ENCODE measurements around the gene DONSON.

GRCh38 chr21:33558777-33559421 is 29.6 kb downstream of the DONSON start:
- TF ChIP-seq, protein P1, sequence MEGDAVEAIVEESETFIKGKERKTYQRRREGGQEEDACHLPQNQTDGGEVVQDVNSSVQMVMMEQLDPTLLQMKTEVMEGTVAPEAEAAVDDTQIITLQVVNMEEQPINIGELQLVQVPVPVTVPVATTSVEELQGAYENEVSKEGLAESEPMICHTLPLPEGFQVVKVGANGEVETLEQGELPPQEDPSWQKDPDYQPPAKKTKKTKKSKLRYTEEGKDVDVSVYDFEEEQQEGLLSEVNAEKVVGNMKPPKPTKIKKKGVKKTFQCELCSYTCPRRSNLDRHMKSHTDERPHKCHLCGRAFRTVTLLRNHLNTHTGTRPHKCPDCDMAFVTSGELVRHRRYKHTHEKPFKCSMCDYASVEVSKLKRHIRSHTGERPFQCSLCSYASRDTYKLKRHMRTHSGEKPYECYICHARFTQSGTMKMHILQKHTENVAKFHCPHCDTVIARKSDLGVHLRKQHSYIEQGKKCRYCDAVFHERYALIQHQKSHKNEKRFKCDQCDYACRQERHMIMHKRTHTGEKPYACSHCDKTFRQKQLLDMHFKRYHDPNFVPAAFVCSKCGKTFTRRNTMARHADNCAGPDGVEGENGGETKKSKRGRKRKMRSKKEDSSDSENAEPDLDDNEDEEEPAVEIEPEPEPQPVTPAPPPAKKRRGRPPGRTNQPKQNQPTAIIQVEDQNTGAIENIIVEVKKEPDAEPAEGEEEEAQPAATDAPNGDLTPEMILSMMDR (conservative IDR thresholded peaks at IDR 0.05; ENCODE audit: low read depth, low read length), result no peak
- no peak for TF ChIP-seq EZH2 (IDR thresholded peaks at IDR 0.05; ENCODE audit: borderline replicate concordance, low read depth, low read length, poor library complexity, severe bottlenecking)
